Measurements from ENCODE around the gene LGR6. TPM values are rescaled to one million over a fixed set of nuclear protein-coding genes. Genes with fewer than 3 reads are reported as not detected.
"Not testable (repeated sequence)": the region's sequence is repeated elsewhere in the genome, so short reads cannot be mapped to it uniquely, and the experiment has no call there.

LGR6 gene
- total RNA-seq, 1 donor from 2014 or later, result 26.0 TPM

DNA sequence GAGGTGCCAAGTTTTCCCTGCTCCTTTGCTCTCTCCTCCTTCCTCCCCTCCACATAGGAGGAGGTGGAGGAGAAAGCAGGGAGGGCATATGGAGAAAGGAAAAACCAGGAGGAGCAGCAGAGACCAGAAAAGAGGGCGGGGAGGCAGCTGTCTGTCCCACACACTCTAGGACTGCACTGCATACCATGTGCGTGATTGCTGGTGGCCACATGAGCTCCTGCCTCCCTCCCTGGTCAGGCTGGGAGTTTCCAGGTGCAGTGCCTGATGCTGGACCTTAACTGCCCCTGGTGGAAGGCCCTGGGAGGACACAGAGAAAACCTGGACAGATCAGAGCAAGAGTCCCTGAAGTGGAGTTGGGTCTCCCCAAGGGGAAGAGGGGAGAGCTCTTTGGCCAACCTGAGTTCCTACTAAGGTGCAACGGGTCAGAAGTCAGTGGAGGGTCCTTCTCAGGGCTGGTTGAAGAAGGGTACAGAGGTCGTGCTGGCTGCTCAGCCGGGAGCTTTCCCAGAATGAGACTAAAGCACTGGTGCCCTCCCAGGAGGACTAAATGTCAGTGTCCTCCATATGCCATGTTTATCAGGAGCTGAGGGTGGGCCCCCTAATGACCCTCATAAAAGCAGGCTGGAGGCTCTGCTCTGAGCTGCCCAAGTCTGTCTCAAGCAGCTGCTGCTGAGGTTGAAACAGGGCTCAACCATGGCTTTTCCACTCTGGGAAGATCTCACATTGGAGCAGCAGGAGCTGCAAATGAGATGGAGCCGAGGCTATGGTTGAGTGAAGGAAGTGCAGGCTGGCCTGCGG, 3.5 kb upstream of the LGR6 start:
- no peaks in the 10 kb centered on the region for H3K9me3 ChIP-seq
- peaks cover 3 to 10% of the 10 kb centered on the region in 2 donors for H3K4me1 ChIP-seq
- H3K4me3 ChIP-seq, result no peak overlapping the region
- no peaks in the 10 kb centered on the region for H3K27me3 ChIP-seq
- intact Hi-C loops (cut with DNase I), result loop anchor here (1.0 to 5.0 kb wide), 2 partner anchors 125 to 527 kb away; no protein-coding TSS in a partner anchor
- no peak for DNase-seq (ENCODE audit: low spot score in 2 of 2)
- H3K27ac ChIP-seq, result no peak overlapping the region
- TF ChIP-seq, protein P1, sequence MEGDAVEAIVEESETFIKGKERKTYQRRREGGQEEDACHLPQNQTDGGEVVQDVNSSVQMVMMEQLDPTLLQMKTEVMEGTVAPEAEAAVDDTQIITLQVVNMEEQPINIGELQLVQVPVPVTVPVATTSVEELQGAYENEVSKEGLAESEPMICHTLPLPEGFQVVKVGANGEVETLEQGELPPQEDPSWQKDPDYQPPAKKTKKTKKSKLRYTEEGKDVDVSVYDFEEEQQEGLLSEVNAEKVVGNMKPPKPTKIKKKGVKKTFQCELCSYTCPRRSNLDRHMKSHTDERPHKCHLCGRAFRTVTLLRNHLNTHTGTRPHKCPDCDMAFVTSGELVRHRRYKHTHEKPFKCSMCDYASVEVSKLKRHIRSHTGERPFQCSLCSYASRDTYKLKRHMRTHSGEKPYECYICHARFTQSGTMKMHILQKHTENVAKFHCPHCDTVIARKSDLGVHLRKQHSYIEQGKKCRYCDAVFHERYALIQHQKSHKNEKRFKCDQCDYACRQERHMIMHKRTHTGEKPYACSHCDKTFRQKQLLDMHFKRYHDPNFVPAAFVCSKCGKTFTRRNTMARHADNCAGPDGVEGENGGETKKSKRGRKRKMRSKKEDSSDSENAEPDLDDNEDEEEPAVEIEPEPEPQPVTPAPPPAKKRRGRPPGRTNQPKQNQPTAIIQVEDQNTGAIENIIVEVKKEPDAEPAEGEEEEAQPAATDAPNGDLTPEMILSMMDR (IDR thresholded peaks at IDR 0.05), result no peak
- no peaks in the 10 kb centered on the region for H3K36me3 ChIP-seq

DNA sequence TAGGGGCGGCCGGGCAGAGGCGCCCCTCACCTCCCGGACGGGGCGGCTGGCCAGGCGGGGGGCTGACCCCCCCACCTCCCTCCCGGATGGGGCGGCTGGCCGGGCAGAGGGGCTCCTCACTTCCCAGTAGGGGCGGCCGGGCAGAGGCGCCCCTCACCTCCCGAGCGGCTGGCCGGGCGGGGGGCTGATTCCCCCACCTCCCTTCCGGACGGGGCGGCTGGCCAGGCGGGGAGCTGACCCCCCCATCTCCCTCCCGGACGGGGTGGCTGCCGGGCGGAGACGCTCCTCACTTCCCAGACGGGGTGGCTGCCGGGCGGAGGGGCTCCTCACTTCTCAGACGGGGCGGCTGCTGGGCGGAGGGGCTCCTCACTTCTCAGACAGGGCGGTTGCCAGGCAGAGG, 2.2 kb upstream of the LGR6 start:
- H3K27ac ChIP-seq; H3K36me3 ChIP-seq; DNase-seq (ENCODE audit: low spot score in 2 of 2); H3K9me3 ChIP-seq; H3K27me3 ChIP-seq; intact Hi-C loops (cut with DNase I); H3K4me3 ChIP-seq: not testable (repeated sequence)
- H3K4me1 ChIP-seq, result peaks cover 3 to 12% of the 10 kb centered on the region in 2 donors

DNA sequence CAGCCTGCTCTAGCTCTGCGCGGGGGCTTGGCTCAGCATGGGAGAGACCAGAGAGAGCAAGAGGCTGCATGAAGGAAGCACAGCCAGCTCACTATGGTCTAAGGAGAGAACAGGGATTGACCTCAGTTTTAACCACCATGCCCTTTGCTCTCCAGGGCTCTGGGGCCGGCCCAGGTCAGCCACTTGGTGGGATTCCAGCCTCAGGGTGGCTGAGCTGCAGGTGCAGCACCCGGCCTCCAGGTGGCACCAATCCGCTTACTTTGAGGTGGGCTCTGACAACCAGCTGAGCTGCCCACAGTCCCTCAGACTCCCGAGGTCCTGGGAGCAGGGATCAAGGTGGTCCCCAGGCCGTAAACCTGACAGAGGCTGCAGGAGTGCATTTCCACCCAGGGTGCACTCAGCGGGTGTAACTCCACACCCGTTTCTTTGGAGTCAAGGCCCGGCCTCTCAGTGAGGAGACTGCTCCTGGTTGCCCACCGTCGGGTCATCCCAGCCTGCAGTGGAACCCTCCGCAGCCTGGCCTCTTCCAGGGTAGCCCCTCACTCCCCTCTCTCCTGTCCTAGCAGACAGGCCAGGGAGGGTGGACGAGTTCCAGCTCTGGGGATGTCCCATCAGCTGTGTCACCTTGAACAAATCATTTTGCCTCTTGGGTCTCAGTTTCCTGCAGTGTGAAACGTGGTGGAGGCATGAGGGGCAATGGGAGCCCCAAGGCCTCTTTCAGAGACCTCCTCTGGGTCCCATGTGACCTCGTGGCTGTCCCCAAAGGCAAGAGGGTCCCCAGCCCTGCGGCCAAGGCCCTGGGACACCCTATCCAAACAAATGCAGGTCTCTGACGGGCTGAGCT, 607 bp upstream of the LGR6 start:
- Histone ChIP-seq H3K27me3 (no peaks in the 10 kb centered on the region), H3K9me3 (no peaks in the 10 kb centered on the region), H3K27ac (peak overlapping the region; percentile 82 to 89), H3K36me3 (no peaks in the 10 kb centered on the region), H3K4me3 (peak overlapping the region; percentile 37 to 73), H3K4me1 (peaks cover 3 to 14% of the 10 kb centered on the region in 2 donors)
- TF ChIP-seq, protein P1 (IDR thresholded peaks at IDR 0.05), result peak; percentile 83 to 97 (median 95)
- peak in 1 of 2 donors; percentile 89 for DNase-seq (ENCODE audit: low spot score in 2 of 2)
- intact Hi-C loops (cut with DNase I), result loop anchor here (1.0 to 2.0 kb wide), 3 partner anchors 43 to 122 kb away; no protein-coding TSS in a partner anchor

DNA sequence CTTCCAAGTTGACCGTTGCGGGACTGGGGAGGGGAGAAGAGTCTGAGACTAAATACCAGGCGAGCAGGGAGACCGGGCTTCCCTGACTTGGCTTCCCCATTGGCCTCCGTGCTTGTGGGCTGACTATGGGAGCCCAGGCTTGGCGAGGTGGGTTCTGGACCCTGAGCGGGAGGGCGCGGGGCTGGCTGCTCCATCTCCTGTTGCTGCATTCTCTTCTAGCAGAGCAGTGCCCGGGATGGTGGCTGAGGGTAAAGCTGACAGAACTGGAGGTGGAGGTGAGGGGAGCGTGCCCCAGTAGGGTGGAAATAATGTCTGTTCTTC, 689 bp downstream of the LGR6 start:
- peak overlapping the region; percentile 37 to 73 for H3K4me3 ChIP-seq
- no peak for DNase-seq (ENCODE audit: low spot score in 2 of 2)
- no peaks in the 10 kb centered on the region for H3K27me3 ChIP-seq
- H3K9me3 ChIP-seq, result no peaks in the 10 kb centered on the region
- H3K36me3 ChIP-seq, result no peaks in the 10 kb centered on the region
- TF ChIP-seq, protein P1 (IDR thresholded peaks at IDR 0.05), result no peak
- intact Hi-C loops (cut with DNase I), result no loop called here
- peaks cover 6 to 23% of the 10 kb centered on the region in 2 donors for H3K4me1 ChIP-seq
- peak overlapping the region; percentile 82 to 89 for H3K27ac ChIP-seq

DNA sequence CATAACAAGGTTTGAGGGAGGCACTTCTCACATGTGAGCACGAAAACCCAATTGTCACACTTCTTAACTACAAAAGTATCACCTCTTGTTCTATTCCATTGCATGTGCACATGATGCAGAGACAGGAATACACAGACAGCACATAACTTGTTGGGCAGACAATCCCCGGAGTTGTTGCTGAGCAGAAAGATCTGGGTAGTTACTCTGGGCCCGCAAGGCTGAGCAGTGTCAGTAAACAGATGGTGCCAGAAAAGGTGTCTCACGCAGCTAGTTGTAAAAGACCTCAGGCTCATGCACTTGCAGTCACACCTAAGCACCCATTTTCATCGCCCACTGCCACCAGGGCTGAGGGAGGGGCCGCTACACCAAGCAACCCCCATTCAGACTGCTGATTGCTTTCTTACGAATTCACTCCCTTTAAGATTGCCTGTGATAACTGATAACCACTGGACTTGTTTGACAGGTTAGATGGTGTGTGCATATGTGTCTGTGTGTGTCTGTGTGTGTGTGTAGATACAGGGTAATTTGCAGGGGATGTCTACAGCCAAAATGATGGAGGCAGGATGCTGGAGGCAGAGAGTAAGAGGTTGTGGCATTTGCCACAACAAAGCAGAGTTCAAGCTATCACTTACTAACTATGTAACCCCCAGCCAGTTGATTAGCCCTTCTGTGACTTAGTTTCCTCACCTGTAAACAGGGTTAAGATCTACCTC, 4.2 kb downstream of the LGR6 start:
- Histone ChIP-seq H3K4me3 (no peak overlapping the region), H3K4me1 (peaks cover 15 to 44% of the 10 kb centered on the region in 2 donors), H3K27me3 (no peaks in the 10 kb centered on the region), H3K9me3 (no peaks in the 10 kb centered on the region), H3K36me3 (peaks cover 0 to 2% of the 10 kb centered on the region in 2 donors), H3K27ac (peak overlapping the region; percentile 82 to 89)
- no peak for DNase-seq (ENCODE audit: low spot score in 2 of 2)
- intact Hi-C loops (cut with DNase I), result no loop called here
- TF ChIP-seq, protein P1 (IDR thresholded peaks at IDR 0.05), result no peak
